NCI-H524 treated with DMSO at 0.1 percent for 48 hours (cell line): ENCODE data around the gene ARAP3.
"Not testable (repeated sequence)": the region's sequence is repeated elsewhere in the genome, so short reads cannot be mapped to it uniquely, and the experiment has no call there.

ENCODE experiments used
- DNase-seq: peaks from one replicate; lab custom pipeline; 2025; lab: John Stamatoyannopoulos, UW

ARAP3 gene

GRCh38 chr5:141681695-141682641 lies at the start of gene ARAP3:
Gene ARAP3 (minus strand): TSS chr5:141682230. CDS start chr5:141680486, 1,744 bp downstream.
- DNase-seq = no peak

DNA sequence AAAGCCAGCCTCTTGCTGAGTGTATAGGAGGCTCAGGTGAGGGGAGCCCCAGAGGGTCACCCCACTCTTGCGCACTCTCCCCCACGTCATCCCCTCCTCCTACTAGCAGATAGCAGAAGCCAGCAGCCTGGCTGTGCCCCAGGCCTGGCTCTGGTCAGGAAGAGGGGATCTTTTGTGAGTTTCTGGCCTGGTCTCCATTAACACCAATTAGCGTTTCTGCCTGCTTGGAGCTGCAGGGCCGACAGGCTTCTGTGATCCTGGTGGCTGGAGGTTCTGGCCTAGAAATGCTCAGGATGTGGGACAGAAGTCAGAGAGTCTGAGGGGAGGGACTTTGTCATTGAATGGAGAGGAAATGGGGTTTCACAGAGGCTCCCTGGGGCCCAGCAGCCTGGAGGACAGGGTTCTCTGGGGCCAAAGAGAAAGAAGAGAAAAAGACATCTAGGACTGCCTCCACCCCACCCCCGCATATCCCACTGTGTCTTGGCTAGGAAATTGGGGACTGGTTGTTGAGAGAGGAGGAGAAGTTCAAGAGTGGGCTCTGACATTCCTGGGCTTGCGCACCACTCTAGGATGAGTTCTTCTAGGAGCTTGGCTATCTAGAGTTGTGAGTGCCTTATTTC lies 47.5 kb upstream of the ARAP3 start:
- DNase-seq = no peak

GRCh38 chr5:141725891-141726290 lies 43.9 kb upstream of the ARAP3 start:
- no peak for DNase-seq

DNA sequence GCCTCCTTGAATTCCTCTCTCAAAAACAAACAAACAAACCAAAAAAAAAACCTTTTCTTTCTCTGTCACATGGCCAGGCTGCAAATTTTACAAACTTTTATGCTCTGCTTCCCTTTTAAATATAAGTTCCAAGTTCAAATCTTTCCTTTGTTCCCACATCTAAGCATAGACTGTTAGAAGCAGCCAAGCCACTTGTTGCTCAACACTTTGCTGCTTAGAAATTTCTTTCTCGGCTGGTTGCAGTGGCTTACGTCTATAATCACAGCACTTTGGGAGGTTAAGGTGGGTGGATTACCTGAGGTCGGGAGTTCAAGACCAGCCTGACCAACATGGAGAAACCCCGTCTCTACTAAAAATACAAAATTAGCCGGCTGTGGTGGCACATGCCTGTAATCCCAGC lies 43.1 kb upstream of the ARAP3 start:
- DNase-seq = not testable (repeated sequence)

DNA sequence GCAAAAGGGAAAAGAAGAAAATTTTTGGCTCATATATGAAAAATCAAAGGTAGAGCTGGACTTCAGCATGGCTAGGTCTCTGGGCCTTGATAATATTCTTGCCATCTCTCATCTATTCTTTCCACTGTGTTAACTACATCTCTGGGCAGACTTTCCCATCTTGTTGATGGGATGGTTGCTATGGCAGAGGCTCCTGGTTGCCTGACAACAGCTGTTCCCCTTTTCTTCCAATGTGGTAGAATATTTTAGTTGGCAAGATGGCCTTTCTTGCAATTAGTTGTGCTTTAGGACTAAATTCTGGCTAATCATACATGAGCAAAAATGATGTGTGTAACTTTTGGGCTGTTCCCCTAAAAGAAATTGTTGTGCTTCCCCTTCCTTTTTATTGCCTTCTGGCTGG lies 40.2 kb upstream of the ARAP3 start:
- DNase-seq = no peak

GRCh38 chr5:141717043-141717442 lies 35.0 kb upstream of the ARAP3 start:
- no peak for DNase-seq

GRCh38 chr5:141716468-141716867 lies 34.4 kb upstream of the ARAP3 start:
- no peak for DNase-seq

DNA sequence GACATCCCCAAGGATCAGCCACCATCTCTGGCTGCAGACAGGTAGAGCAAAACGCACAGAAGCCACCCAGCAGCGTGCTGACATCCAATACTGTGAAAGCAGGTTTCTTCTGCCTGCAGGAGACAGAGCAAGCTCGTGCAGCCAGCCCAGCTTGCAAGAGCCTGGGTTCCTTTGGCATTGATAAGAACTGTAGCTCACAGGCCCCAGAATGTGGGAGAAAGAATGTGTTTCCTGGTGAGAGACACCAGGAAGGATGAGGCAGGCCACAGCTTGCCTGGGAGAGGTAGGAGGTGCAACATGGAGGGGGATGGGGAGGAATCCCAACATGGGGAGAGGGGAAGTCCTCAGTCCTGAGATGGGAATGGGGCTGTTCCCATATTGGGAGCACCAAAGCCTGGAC lies 34.0 kb upstream of the ARAP3 start:
- no peak for DNase-seq

DNA sequence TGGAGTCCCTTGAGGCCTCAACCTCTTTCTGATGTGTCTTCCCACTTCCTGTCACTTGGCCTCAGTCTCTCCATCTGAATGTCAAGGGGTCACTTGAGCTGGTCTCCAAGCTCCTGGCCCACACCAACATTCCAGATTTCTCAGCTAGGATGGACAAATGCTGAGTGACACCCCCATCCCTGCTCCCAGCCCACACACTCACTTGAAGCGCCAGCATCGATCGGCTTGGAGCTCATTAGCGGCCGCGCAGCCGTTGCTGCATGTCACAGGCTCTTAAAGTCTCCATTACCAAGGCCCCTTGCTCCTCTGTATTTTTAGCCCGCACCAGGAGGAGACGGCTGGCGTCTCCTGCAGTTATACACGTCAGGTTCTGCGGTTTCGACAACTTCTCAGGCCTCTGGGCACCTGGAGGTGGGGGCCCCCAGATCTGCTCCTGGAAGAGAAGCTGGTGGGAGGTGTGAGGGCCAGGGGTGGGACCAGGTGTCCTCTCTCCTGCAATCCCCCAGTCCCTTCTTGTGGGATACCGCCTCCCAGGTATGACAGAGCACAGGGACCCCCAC lies 33.4 kb upstream of the ARAP3 start:
- DNase-seq = no peak

DNA sequence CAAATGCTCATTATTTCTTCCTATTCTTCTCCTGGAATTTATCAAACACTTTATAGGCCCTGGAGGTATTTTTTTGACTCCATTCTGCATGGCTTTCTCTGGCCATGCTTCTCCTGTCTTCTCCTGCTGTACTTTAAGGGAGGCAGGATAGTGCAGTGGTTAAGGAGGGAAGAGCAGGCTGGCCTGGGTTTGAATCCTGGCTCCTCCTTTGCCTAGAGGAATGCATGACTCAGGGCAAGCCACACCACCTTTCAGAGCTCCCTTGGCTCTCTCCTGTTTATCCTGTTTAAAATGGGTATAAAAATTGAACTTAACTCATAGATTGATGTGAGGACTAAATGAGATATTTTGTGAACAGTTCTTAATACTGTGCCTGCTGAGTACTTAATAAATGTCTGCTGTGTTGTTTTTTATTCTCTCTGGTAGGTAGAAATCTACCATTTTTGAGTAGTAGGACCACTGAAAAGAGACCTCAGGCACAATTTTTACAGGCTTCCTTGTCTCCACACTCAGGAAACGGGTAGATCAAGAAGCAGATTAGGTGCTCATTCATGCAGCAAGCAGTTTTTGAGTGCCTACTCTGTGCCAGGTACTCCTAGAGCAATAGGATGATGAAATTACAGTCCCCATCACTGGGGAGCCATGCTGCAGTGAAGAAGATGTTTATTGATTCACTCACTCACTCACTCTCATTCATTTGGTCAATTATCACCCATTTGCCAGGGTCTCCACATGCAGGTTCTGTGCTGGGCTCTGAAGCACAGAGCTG lies 32.7 kb upstream of the ARAP3 start:
- no peak for DNase-seq

DNA sequence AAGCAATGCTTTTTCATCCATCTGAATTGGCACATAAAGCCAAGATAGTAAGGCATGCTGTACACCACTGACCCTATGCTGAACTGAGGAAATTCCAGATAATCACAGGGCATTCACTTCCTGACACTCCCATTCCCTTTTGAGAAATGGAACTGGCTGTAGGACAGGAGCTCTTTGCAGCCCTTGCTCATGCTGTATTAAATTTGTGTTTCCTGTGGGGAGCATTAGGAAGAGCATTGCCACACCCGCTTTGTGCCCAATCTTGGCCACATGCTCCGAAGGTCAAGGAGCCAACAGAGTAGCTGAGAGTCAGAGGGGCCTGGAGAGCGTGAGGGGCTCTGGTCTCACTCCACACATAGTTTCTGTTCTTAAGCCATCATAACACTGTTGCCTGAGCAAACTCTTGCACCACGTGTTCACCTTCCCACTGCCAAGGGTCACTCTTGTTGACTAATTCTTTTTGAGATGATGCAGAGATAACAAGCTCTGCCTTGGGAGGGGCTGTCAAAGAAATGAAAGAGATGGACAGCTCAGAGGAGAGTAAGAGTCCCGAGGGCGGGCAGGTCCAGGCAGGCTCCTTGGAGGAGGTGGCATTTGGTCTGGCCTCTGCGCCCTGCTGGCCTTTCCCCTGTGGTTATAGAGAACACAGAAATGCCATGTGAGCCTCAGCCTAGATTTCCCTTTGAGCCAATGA lies 31.7 kb upstream of the ARAP3 start:
- DNase-seq = no peak

- no peak for DNase-seq
Observed at GRCh38 chr5:141711687-141712086, 29.7 kb upstream of the ARAP3 start.

- no peak for DNase-seq
Observed at GRCh38 chr5:141709699-141710267, 27.8 kb upstream of the ARAP3 start.

- no peak for DNase-seq
Observed at GRCh38 chr5:141708016-141708415, 26.0 kb upstream of the ARAP3 start.

GRCh38 chr5:141707510-141707909 lies 25.5 kb upstream of the ARAP3 start:
- no peak for DNase-seq

DNA sequence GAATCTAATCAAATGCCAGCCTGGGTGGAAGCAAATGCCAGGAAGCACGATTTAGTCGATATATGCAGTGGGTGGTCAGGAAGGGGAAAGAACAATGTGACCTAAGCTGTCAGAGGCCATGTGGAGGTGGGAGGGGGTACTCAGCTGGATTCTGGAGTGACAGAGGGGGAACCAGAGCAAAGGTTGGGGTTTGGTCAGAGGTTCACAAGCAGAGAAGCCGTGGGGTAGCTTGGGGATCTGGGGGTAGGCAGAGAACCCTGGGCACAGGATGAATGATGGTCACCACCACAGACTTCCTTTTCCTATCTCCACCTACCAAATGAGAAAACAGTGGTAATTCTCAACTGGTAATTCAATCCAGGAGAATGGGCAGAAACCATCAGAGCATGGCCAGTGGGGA lies 24.1 kb upstream of the ARAP3 start:
- DNase-seq = no peak

- DNase-seq = no peak
Observed at GRCh38 chr5:141705469-141705868, 23.4 kb upstream of the ARAP3 start.

GRCh38 chr5:141704782-141705297 lies 22.8 kb upstream of the ARAP3 start:
- DNase-seq = no peak

- no peak for DNase-seq
Observed at GRCh38 chr5:141703133-141703561, 21.1 kb upstream of the ARAP3 start.

DNA sequence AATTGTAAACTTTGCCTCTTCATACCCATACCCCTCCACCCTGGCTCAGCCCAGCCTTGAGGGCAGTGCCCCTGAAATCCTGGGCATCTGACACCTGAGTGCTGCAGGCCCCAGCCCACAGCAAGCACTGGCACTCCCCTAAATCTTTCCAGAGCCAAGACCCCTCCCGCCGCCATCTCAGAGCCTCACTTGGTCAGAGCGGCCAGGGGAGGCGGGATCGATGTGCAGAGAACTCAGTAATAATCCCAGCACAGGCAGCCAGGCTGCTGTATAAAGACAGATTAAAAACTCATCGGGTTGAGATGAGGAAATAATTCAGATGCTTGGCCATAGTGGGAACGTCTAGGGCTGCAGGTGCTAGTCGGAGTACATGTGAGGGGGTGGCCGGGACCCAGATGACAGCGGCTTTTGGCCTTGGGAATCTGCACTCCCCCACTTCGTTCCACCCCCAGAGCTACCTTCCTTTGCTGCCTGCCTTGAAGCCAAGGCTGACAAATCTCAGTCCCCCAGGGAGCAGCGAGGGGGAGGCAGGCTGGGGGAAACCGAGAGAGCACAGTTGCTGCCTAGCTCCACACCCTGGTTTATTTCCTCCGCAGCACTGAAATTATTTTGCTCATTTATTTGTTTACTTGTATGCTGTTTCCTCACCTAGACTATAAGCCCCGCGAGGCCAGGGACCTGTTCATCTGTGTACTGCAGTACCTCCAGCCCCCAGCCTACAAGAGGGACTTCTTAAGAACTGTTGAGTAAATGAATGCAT lies 19.5 kb upstream of the ARAP3 start:
- DNase-seq = no peak
